Stomach (tissue), 9 donors: ENCODE data around the gene ATP13A1. TPM values are rescaled to one million over a fixed set of nuclear protein-coding genes. Genes with fewer than 3 reads are reported as not detected.

Source experiments
- DNase-seq, 2 donors: peaks; one replicate each; pipeline versions ENCODE4 v3.0.0 to v3.0.0-alpha.2; 2013 to 2019
- H3K27ac ChIP-seq, 5 donors: fragments of 200-600 bp in 4 of 5; sonication (generic) in 4 of 5; one replicate each; pipeline ENCODE4 v1.5.1; 2013 to 2019; ENCODE audit warnings: mild to moderate bottlenecking in 1 of 5, moderate library complexity in 1 of 5
- H3K27me3 ChIP-seq, 3 donors: fragments of 200-600 bp; sonication (generic); one replicate each; pipeline ENCODE4 v1.5.1; 2017 to 2019; ENCODE audit warnings: mixed run types in 1 of 3
- H3K36me3 ChIP-seq, 4 donors: fragments of 200-600 bp; sonication (generic); 1 replicate in 3 of 4; 2 replicates in 1 of 4; pipeline ENCODE4 v1.5.1; 2016 to 2019
- H3K4me1 ChIP-seq, 4 donors: fragments of 200-600 bp; sonication (generic); one replicate each; pipeline ENCODE4 v1.5.1; 2016 to 2019
- H3K4me3 ChIP-seq, 4 donors: fragments of 200-600 bp; sonication (generic) in 3 of 4; one replicate each; pipeline ENCODE4 v1.5.1; 2016 to 2019; ENCODE audit warnings: mild to moderate bottlenecking in 1 of 4
- H3K9me3 ChIP-seq, 4 donors: fragments of 200-600 bp; sonication (generic); one replicate each; pipeline ENCODE4 v1.5.1; 2016 to 2019
- CTCF ChIP-seq, 7 experiments: fragments of 450-650 bp in 4 of 7; fragments of 200-600 bp in 3 of 7; sonication (generic) in 3 of 7; IDR thresholded peaks; one replicate each; pipeline ENCODE4 v1.5.1; 2016 to 2019; ENCODE audit warnings: antibody characterized with exemption in 7 of 7, control low read depth in 2 of 7, mild to moderate bottlenecking in 1 of 7
- EP300 ChIP-seq: sonication (generic); formaldehyde crosslinking; IDR thresholded peaks from one replicate; pipeline ENCODE4 v1.6.1; 2017; ENCODE audit warnings: antibody characterized with exemption
- POLR2A ChIP-seq, 4 donors: fragments of 450-650 bp; IDR thresholded peaks; one replicate each; pipeline ENCODE4 v1.6.1; 2016; ENCODE audit warnings: antibody characterized with exemption in 4 of 4, control low read depth in 2 of 4, mild to moderate bottlenecking in 1 of 4, moderate library complexity in 1 of 4
- POLR2AphosphoS5 ChIP-seq, 3 donors: sonication (generic); formaldehyde crosslinking; IDR thresholded peaks; one replicate each; pipeline ENCODE4 v1.6.1; 2016; ENCODE audit warnings: antibody characterized with exemption in 3 of 3
- WGBS, 5 donors: extraction: QIAGEN DNeasy Blood & Tissue Kit in 3 of 5; methylation state at CpG; one replicate each; pipeline versions ENCODE4 v1.1.5 to v1.1.7; 2013 to 2018; 5-methylcytosine and 5-hydroxymethylcytosine counted together
- intact Hi-C: fragments of 100-400 bp; cut with DNase I; formaldehyde crosslinking; loops from one replicate; pipeline ENCODE4 v1.15.1; 2023; ENCODE audit warnings: low total_unique reads
- polyA plus RNA-seq, 3 donors: library from polyadenylated mRNA; stranded (reverse); fragments of 200-250 nt; gene quantifications; one replicate each; pipeline ENCODE4 v1.2.3, GENCODE V29; 2013
- total RNA-seq, 5 donors: library from RNA; depleted of rRNA; stranded (reverse); fragments of >200 nt; gene quantifications; one replicate each; pipeline versions ENCODE4 v1.1.0 to v1.2.3, GENCODE V29; 2014 to 2016
- donor health status: healthy with polysubstance abuse.
- donor health status: Bipolar disorder and iron deficiency.
- donor health status: healthy.

Gene ATP13A1
- total and polyA plus RNA-seq, 8 donors = 17.3 to 451 (median 56.5) TPM

GRCh38 chr19:19650331-19650730, 13.1 kb downstream of the ATP13A1 start:
- H3K4me3 ChIP-seq = no peak overlapping the region
- H3K9me3 ChIP-seq = no peaks in the 10 kb centered on the region
- H3K4me1 ChIP-seq = no peaks in the 10 kb centered on the region
- no peak for DNase-seq
- WGBS, 5 donors = 89 to 95% (median 93%) methylated on average over 5 to 9 of the region's 9 CpGs
- no peaks in the 10 kb centered on the region for H3K27me3 ChIP-seq
- no peak overlapping the region for H3K27ac ChIP-seq
- H3K36me3 ChIP-seq = peaks cover 87 to 100% (median 100%) of the 10 kb centered on the region in 4 donors
- intact Hi-C loops = no loop called here
- no peak for TF ChIP-seq POLR2A (IDR thresholded peaks at IDR 0.05)
- no peak for TF ChIP-seq CTCF (IDR thresholded peaks at IDR 0.05)
- no peak for TF ChIP-seq EP300
- no peak for TF ChIP-seq POLR2AphosphoS5 (IDR thresholded peaks at IDR 0.05)

GRCh38 chr19:19649580-19649995, 13.9 kb downstream of the ATP13A1 start:
- Histone ChIP-seq H3K4me3 (no peak overlapping the region), H3K27ac (no peak overlapping the region), H3K36me3 (peaks cover 86 to 100% (median 99%) of the 10 kb centered on the region in 4 donors), H3K27me3 (no peaks in the 10 kb centered on the region), H3K4me1 (no peaks in the 10 kb centered on the region), H3K9me3 (no peaks in the 10 kb centered on the region)
- TF ChIP-seq POLR2AphosphoS5 (IDR thresholded peaks at IDR 0.05) (no peak), POLR2A (IDR thresholded peaks at IDR 0.05) (no peak), CTCF (IDR thresholded peaks at IDR 0.05) (no peak)
- 93 to 95% (median 94%) methylated on average over 18 to 22 of the region's 22 CpGs for WGBS, 5 donors
- intact Hi-C loops = no loop called here
- DNase-seq = no peak

GRCh38 chr19:19649155-19649554, 14.3 kb downstream of the ATP13A1 start:
- Histone ChIP-seq H3K9me3 (no peaks in the 10 kb centered on the region), H3K4me1 (peaks cover 0 to 1% (median under 1%) of the 10 kb centered on the region in 4 donors), H3K27ac (no peak overlapping the region), H3K4me3 (no peak overlapping the region), H3K36me3 (peaks cover 82 to 100% (median 96%) of the 10 kb centered on the region in 4 donors), H3K27me3 (no peaks in the 10 kb centered on the region)
- DNase-seq = no peak
- WGBS, 5 donors = 88 to 92% (median 88%) methylated on average over 6 of the region's 6 CpGs
- intact Hi-C loops = no loop called here
- TF ChIP-seq CTCF (IDR thresholded peaks at IDR 0.05) (no peak), EP300 (no peak), POLR2A (IDR thresholded peaks at IDR 0.05) (no peak), POLR2AphosphoS5 (IDR thresholded peaks at IDR 0.05) (no peak)

- Histone ChIP-seq H3K36me3 (peaks cover 63 to 81% (median 77%) of the 10 kb centered on the region in 4 donors), H3K9me3 (no peaks in the 10 kb centered on the region), H3K27ac (no peak overlapping the region), H3K4me1 (peaks cover 8 to 20% (median 16%) of the 10 kb centered on the region in 4 donors), H3K27me3 (no peaks in the 10 kb centered on the region), H3K4me3 (no peak overlapping the region)
- TF ChIP-seq EP300 = no peak
- no peak for TF ChIP-seq CTCF (IDR thresholded peaks at IDR 0.05)
- no peak for TF ChIP-seq POLR2A (IDR thresholded peaks at IDR 0.05)
- no peak for TF ChIP-seq POLR2AphosphoS5 (IDR thresholded peaks at IDR 0.05)
- intact Hi-C loops = no loop called here
- no peak for DNase-seq
- 90 to 94% (median 93%) methylated on average over 26 to 29 of the region's 29 CpGs for WGBS, 5 donors
These were observed 16.2 kb downstream of the ATP13A1 start for GRCh38 chr19:19647037-19647835.
